Uterus (tissue), 2 donors: ENCODE measurements around the gene FANCD2.

Experiments
- CTCF ChIP-seq, 4 experiments: fragments of 200-600 bp in 2 of 4; fragments of 450-650 bp in 2 of 4; sonication (generic) in 2 of 4; IDR thresholded peaks; one replicate each; pipeline ENCODE4 v1.5.1; 2016 to 2019; ENCODE audit warnings: antibody characterized with exemption in 4 of 4, mild to moderate bottlenecking in 2 of 4, moderate library complexity in 1 of 4
- POLR2A ChIP-seq, 2 donors: fragments of 450-650 bp; IDR thresholded peaks; one replicate each; pipeline ENCODE4 v1.6.1; 2016; ENCODE audit warnings: antibody characterized with exemption in 2 of 2, mild to moderate bottlenecking in 1 of 2, moderate library complexity in 1 of 2

GRCh38 chr3:10015461-10015904 lies 10.8 kb upstream of the FANCD2 start:
- TF ChIP-seq CTCF (IDR thresholded peaks at IDR 0.05): no peak
- TF ChIP-seq POLR2A (IDR thresholded peaks at IDR 0.05): no peak
